Pancreas (tissue), 10 donors: ENCODE results near the gene PRRG3. TPM values are rescaled to one million over a fixed set of nuclear protein-coding genes. Genes with fewer than 3 reads are reported as not detected.

Experiments used
- ATAC-seq, 4 donors: fragments of 200-7000 bp; cut with Tn5 transposase; one replicate each; pipeline versions ENCODE4 v1.8.0 to v1.9.1; 2020; ENCODE audit warnings: mild to moderate bottlenecking in 4 of 4, moderate library complexity in 4 of 4
- DNase-seq, 6 donors: peaks; one replicate each; pipeline ENCODE4 v3.0.0-alpha.2; 2020
- FAIRE-seq: peaks from 2 replicates; lab custom pipeline; 2012; peaks lifted over from hg19 to GRCh38; lab: Jason Lieb, UNC
- H3K27ac ChIP-seq, 4 donors: fragments of 200-600 bp; sonication (generic); 1 replicate in 3 of 4; 2 replicates in 1 of 4; pipeline versions ENCODE4 v1.5.0 to v1.8.0; 2020
- H3K27me3 ChIP-seq, 4 donors: fragments of 200-600 bp; one replicate each; pipeline ENCODE4 v1.8.0; 2021
- H3K36me3 ChIP-seq, 3 donors: fragments of 200-600 bp; sonication (generic) in 1 of 3; one replicate each; pipeline versions ENCODE4 v1.5.0 to v1.8.0; 2020 to 2021
- H3K4me1 ChIP-seq, 3 donors: fragments of 200-600 bp; one replicate each; pipeline ENCODE4 v1.8.0; 2021
- H3K4me3 ChIP-seq, 4 donors: fragments of 200-600 bp; sonication (generic) in 2 of 4; one replicate each; pipeline versions ENCODE4 v1.5.0 to v1.8.0; 2020 to 2021
- H3K9me3 ChIP-seq, 4 donors: fragments of 200-600 bp; one replicate each; pipeline ENCODE4 v1.8.0; 2021
- WGBS, 2 donors: extraction: QIAGEN DNeasy Blood & Tissue Kit; methylation state at CpG; one replicate each; pipeline ENCODE4 v1.1.7; 2013; 5-methylcytosine and 5-hydroxymethylcytosine counted together
- intact Hi-C, 3 donors: fragments of 100-400 bp; cut with DNase I; formaldehyde crosslinking; loops; one replicate each; pipeline versions ENCODE4 v1.11.1 to v1.14.2; 2022
- polyA plus RNA-seq, 2 donors: library from polyadenylated mRNA; stranded (reverse); fragments of 200-250 nt; gene quantifications; one replicate each; pipeline ENCODE4 v1.2.3, GENCODE V29; 2013
- total RNA-seq, 6 donors: library from RNA; stranded (reverse); fragmentation: NEBNext Ultra II Directional in 4 of 6; extraction: Animal tissue kit (Norgen Biotek cat#: 25700) in 4 of 6; gene quantifications; one replicate each; pipeline versions ENCODE4 v1.2.1 to v1.2.4, GENCODE V29; 2021 to 2023
- TF ChIP-seq, protein P1 (sequence below), 4 donors: fragments of 200-600 bp; sonication (generic) in 3 of 4; IDR thresholded peaks; one replicate each; pipeline versions ENCODE4 v1.5.0 to v1.8.0; 2021; ENCODE audit warnings: antibody characterized with exemption in 4 of 4
- donor health status: healthy with polysubstance abuse.
- donor health status: DM: no; HTN: no; CAD: no; lungs with moderate emphysema.
- donor health status: DM: no; HTN: no; CAD: no.
- donor health status: control.
- donor health status: control.
- donor health status: Bipolar disorder and iron deficiency.
- donor health status: DM: yes; HTN: yes; CAD: no.
- donor health status: DM: no; HTN: no; CAD: no.
- donor health status: DM: no; HTN: no; CAD: no.
- donor health status: DM: yes; HTN: yes; CAD: no.

Gene PRRG3
- under 1 TPM in 4 of 6 donors, not detected in 2; 0.03 to 0.41 (median 0.21) TPM for total RNA-seq
- under 1 TPM; 0.02 to 0.08 TPM for polyA plus RNA-seq

DNA sequence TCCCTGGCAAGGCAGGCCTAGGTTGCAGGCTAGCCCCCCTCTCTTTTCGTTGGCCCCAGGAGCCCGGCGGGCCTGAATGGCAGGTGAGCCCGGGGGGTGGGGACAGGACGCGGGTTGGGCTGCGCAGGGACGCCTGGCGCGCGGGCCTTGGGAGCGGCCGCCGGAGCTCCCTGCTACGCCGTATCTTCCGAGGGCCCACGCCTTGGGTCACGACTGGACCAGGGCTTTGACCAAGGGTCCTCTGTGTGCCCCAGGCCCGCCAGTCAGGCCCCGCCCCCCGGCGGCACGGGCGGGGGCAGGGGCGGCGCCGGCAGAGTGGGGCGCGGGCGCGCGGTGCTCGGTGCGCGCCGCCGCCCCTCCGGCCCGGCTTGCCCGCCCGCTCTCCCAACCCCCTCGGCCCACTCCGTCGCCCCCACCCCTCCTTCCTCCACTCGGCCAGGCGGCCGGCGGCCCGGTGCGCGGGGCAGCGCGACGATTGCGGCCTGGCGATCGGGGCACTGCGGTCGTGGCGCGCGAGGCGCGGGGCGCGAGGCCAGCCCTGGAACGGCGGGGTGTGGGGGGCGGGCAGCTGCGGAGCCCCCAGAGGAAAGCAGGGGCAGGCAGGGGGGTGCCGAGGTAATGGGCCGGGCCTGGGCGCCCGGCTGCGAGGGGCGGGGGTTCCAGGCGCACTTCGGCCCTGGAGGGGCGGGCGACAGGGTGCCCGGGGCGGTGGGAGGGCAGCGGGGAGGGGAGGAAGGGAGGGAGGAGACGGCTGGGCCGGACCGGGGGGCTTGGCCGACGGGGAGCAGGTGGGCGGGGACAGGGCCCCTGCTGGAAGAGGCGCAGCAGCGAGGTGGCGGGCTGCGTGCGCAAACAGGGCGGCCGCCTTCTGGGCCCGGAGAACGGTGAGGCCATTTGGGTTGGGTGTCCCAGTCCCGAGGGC is at the start of gene PRRG3:
PRRG3 (plus strand) TSS at position 798 of the 922 bp plus-strand sequence. CDS start 3,357 bp downstream, outside the sequence.
- TF ChIP-seq, protein P1, sequence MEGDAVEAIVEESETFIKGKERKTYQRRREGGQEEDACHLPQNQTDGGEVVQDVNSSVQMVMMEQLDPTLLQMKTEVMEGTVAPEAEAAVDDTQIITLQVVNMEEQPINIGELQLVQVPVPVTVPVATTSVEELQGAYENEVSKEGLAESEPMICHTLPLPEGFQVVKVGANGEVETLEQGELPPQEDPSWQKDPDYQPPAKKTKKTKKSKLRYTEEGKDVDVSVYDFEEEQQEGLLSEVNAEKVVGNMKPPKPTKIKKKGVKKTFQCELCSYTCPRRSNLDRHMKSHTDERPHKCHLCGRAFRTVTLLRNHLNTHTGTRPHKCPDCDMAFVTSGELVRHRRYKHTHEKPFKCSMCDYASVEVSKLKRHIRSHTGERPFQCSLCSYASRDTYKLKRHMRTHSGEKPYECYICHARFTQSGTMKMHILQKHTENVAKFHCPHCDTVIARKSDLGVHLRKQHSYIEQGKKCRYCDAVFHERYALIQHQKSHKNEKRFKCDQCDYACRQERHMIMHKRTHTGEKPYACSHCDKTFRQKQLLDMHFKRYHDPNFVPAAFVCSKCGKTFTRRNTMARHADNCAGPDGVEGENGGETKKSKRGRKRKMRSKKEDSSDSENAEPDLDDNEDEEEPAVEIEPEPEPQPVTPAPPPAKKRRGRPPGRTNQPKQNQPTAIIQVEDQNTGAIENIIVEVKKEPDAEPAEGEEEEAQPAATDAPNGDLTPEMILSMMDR (IDR thresholded peaks at IDR 0.05), result no peak
- Histone ChIP-seq H3K27ac (no peak within 1 kb of the TSS), H3K4me3 (no peak within 1 kb of the TSS), H3K36me3 (no peaks in the 10 kb centered on the region), H3K27me3 (no peaks in the 10 kb centered on the region), H3K4me1 (no peaks in the 10 kb centered on the region), H3K9me3 (no peaks in the 10 kb centered on the region)
- FAIRE-seq, result no peak
- ATAC-seq, result no peak
- no peak for DNase-seq
- WGBS, 2 donors, result 4 to 26% methylated on average over 87 to 96 of the region's 100 CpGs
- intact Hi-C loops, result no loop called here

DNA sequence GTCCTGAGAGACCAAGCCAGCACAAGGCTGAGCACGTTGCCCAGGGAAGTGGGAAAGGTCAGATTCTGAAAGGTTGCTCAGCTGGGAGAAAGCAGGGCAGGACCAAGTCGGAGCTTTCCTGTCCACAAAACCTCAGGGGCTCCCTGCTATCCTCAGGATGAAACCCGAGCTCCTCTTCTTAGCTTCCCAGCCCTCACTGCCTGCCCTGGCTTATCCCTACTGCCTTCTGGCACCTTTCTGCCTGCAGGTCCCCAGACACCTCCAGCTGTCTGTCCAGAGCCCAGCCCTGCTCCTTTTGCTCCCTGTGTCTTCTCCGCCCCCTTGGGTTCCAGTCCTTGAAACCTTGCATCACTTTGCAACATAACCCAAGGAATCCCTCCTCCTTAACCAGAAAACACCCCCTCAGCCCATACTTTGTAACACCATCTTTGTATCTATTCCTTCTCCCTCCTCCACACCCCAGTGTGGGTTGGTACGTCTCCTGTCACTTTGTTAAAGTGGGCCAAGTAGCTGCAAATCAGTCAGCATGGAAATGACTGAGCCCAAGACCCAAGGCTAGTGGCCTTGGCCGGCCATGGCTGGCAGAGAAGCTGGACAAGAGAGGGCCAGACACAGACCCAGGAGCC is 20.0 kb upstream of the PRRG3 start:
- FAIRE-seq (no peak), ATAC-seq (no peak), DNase-seq (no peak)
- Histone ChIP-seq H3K27ac (no peak overlapping the region), H3K4me1 (no peaks in the 10 kb centered on the region), H3K9me3 (no peaks in the 10 kb centered on the region), H3K36me3 (no peaks in the 10 kb centered on the region), H3K27me3 (peaks cover 0 to 2% (median 0%) of the 10 kb centered on the region in 4 donors), H3K4me3 (no peak overlapping the region)
- intact Hi-C loops, result no loop called here
- WGBS, 2 donors, result 37 to 52% methylated on average over 6 of the region's 6 CpGs
- TF ChIP-seq, protein P1 (IDR thresholded peaks at IDR 0.05), result no peak

DNA sequence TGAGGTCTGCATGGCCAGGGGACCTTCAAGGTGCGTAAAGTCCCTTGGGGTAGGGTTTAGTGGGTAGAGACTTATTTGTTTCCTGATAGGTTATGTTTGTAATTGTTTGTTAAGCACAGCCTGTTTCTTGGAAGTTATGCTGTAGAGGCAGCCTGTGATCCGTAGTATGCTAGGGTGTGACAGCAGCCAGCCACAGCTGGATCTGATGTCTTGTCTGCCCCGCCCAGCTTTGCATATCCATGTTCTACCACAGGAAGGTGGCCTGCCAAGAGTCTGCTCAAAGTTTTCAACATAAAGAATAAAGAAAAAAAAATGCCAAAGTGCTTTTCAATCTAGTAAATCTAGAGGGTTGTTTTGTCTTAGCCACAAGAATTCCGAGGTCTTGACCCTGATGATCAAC is 19.1 kb upstream of the PRRG3 start:
- H3K27ac ChIP-seq, result no peak overlapping the region
- WGBS, 2 donors, result 52 to 77% methylated on average over 4 of the region's 4 CpGs
- TF ChIP-seq, protein P1 (IDR thresholded peaks at IDR 0.05), result no peak
- H3K4me1 ChIP-seq, result no peaks in the 10 kb centered on the region
- no peaks in the 10 kb centered on the region for H3K36me3 ChIP-seq
- H3K4me3 ChIP-seq, result no peak overlapping the region
- no peak for ATAC-seq
- no peaks in the 10 kb centered on the region for H3K9me3 ChIP-seq
- intact Hi-C loops, result no loop called here
- DNase-seq, result no peak
- FAIRE-seq, result no peak
- H3K27me3 ChIP-seq, result peaks cover 0 to 9% (median under 1%) of the 10 kb centered on the region in 4 donors

DNA sequence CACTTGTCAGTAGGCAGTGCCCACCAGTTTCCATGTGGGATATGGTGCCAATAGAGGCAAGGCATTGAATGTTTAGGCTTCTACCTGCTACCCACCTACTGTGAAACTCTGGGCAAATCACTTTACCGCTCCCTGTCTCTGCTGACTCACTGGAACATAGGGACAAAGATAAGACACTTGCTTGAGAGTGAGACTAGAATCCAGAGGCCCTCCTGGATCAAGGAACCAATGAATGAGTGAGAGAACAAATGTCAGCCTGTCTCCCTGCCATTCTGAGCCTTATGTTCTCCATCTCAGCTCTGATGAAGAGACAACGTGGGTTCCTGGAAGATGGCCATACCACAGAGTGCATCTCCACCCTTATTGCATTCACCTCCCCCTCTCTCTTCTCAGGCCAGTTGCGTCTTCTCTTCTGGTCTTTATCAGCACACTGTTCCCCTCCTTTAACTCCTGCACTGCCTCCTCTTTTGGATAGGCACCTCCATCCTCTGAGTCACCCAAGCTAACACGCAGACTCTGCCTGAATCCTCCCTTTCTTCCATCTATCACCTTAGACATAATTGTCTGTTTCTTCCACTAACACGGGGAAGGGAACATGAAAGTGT is 15.4 kb upstream of the PRRG3 start:
- FAIRE-seq, result no peak
- TF ChIP-seq, protein P1 (IDR thresholded peaks at IDR 0.05), result no peak

More for the DNA sequence above, 15.4 kb upstream of the PRRG3 start:
- DNase-seq (no peak), ATAC-seq (no peak)
- H3K4me1 ChIP-seq, result no peaks in the 10 kb centered on the region
- no peaks in the 10 kb centered on the region for H3K36me3 ChIP-seq
- H3K9me3 ChIP-seq, result no peaks in the 10 kb centered on the region
- no peak overlapping the region for H3K27ac ChIP-seq
- WGBS, 2 donors, result 54 to 60% methylated on average over 5 of the region's 5 CpGs
- peaks cover 0 to 21% (median 5%) of the 10 kb centered on the region in 4 donors for H3K27me3 ChIP-seq
- no peak overlapping the region for H3K4me3 ChIP-seq
- intact Hi-C loops, result no loop called here
